Anterior cingulate cortex (tissue), 58 donors: ENCODE measurements around the gene AIFM2.
A peak's percentile ranks its signal among the peaks of the same experiment; 100 is the strongest.

Source experiments
- DNase-seq, 58 donors: peaks; one replicate each; lab custom pipeline; 2025; lab: John Stamatoyannopoulos, UW

The AIFM2 gene

GRCh38 chr10:70146489-70147258, 14.0 kb upstream of the AIFM2 start, which contains the start of gene TYSND1:
Gene TYSND1 (minus strand): TSS chr10:70146700. CDS start chr10:70146586, 114 bp downstream.
- DNase-seq, result peak; percentile 70 to 98 (median 94)

DNA sequence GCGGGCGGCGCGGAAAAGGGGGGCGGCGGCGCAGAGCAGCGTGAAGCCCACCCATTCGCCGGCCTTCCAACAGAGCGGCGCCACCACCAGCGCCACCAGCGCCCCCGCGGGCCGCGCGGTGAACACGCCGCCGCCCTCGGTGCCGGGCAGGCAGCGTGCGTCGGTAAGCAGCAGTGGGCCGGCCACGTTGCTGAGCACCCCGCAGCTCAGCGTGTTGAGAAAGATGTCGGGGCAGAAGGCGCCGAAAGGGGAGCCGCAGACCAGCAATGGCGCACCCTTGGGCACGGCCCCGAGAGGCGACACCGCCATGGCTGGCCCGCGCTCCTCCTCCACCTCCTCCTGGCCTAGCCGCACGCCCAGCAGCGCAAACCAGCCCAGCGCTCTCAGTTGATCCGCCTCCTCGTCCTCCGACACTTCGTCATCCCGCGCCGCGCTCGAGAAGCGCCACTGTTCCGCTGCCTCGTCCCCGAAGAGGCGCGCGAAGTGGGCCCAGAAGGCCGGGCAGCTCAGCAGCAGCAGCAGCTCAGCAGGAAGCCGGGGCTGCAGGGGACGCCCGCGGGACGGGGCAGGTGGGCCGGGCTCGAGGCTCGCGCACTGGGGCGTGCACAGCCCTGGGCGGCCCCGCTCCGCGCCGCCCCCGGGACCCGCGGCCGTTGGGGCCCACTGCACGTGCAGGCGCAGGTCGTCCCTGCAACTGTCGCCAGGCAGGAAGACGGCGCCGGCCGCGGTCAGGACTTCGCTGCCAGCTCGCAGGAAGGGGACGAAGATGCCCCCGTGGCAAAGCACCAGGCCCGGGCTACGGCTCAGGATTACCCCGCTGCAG, 13.3 kb upstream of the AIFM2 start:
- peak in 49 of 58 donors; percentile 22 to 80 (median 61) for DNase-seq

DNA sequence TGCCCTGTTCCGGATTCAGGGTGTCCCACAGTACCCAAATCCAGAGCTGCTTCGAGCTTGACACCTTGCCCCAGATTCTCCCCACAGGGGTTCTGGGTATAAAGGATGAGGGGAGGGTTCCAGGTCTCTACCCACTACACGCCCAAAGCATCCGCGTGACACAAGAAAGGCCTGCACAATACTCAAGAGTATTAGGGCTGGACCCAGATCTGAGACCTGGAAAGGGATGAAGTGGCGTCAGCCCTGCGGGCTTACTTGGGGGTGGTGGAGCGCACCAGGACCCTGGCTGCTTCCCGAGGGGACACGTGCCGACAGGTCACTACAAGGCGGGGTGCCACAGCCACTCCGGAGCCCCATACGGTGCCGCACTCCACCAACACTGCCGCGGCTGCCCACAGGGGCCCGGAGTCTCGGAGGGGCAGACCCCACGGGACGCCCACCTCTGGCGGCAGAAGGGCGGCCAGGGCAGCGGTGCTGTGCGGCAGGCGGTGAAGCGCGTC, 12.6 kb upstream of the AIFM2 start:
- peak in 3 of 58 donors; percentile 18 to 62 (median 22) for DNase-seq

DNA sequence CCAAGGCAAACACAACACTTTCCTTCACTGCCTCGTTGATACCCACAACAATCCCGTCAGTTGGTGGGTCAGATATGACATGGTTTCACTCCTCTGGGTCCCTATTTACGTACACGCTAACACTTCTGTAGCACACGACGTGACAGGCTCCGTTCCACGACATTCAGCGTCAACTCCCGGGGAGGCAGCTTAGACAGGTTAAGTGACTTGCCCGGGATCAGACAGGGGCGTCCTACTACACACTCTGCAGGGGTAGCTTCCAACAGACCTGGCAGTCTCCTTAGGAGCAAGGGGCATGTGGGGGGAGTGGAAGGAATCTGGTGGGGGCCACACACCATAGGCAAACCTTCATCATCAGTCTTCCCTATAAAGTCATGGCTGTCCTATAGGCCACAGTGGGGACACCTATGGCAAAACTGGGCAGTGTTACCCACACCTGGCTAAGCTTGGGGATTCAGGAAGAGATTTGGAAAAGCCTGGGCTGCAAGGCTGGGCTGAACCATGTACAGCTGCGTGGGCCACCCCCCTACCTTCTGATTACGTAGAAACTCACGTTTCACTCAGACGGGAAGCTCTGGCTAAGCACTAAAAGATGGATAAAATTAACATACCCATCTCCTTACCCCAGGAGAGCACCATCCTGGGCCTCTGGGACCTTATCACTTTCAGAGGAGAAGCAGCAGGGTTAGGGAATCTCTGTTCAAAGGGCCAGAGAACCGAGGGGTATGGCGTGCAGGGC, 11.9 kb upstream of the AIFM2 start:
- DNase-seq, result no peak

- no peak for DNase-seq
These were observed 9.9 kb upstream of the AIFM2 start for GRCh38 chr10:70142555-70142954.

DNA sequence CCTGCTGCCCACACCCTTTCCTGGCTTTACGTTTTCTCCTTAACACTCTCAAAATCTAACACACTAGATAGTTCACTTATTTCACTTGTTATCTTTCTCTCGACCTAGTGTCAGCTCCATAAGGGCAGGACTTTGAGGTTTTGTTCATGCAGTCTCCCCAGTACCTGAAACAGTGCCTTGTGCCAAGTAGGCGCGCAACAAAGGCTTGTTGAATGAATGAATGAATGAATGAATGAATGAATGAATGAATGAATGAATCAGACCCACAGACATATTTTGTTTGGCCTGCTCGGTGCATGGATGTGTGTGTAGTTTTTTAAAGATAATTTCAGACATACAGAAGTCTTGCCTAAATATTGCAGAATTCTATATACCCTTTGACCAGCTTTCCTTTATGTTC, 7.7 kb upstream of the AIFM2 start:
- no peak for DNase-seq

DNA sequence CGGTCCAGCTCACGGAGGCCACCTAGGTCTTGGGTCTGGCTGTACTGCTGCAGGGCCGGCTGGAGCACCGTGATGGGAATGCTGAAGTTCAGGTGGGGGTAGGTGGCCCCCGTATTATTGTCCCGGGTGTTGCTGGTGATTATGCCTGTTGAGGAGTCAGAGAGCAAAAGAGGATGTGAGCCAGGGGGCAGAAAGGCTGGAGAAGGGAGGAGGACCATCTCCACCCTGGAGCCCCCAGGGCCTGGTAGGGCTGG, 7.3 kb upstream of the AIFM2 start:
- no peak for DNase-seq

- DNase-seq, result no peak
These were observed 6.7 kb upstream of the AIFM2 start for GRCh38 chr10:70139151-70139996.

DNA sequence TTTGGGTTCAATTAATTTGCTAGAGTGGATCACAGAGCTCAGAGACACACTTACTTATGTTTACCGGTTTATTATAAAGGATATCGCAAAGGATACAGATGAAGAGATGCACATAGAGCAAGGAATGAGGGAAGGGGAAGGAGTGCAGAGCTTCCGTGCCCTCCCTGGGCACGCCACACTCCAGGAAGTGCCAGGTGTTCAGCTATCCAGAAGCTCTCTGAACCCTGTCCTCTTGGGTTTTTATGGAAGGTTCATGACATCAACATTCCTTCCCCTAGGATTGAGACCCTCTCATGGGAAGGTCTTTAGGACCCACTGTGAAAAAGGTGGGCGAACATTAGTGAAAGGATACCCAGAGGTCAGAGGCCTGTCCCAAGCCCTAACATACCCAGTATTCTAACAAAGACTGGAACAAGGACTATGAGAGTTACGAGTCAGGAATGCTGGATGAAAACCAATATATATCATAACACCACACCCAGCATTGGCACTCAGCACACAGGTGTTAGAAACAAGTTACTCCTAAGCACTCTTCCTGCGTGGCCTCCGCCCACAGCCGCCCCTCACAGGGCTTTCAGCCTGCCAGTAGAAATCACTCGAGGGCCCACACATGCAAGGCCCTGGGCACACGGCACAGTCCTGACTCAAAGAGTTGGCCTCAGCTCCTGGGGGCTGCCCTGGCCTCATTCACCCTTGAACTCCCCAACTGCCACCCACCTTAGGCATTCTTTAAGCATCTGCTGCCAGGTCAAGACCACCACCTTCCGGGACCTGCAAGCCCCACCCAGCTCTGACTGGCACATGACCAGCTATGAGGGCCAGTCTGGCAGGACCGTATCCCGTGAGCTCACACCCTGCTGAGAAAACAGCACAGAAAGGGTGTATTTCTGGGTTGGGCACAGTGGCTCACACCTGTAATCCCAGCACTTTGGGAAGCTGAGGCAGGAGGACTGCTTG, 5.6 kb upstream of the AIFM2 start:
- no peak for DNase-seq

DNA sequence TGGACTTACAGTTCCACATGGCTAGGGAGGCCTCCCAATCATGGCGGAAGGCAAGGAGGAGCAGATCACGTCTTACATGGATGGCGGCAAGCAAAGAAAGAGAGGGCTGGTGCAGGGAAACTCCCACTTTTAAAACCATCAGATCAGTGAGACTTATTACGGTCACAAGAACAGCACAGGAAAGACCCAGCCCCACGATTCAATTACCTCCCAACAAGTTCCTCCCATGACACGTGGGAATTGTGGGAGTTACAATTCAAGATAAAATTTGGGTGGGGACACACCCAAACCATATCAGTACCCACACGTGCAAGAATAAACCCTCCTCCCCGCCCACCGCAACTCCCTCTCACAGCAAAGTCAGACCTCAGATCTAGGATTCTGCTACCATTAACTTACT, 4.5 kb upstream of the AIFM2 start:
- DNase-seq, result no peak

DNA sequence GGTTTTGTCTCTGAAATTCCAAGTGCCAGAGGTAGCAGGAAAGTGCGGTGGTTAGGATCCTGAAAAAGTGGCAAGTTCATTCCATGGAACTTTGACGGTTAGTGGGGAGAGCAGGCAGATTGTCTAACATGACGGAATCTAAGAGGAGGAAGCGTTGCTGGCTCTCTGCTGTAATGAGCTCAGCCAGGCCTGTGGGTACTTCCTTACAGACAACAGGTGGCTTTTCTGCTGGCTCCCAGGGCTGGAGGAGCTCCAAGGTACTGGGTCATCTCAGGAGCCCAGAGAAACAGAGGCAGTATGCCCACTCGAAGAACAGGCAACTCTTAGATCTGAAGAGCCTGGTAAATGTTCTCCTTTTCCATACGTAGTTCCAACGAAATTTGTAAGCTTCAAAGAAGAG, 3.1 kb upstream of the AIFM2 start:
- DNase-seq, result no peak

DNA sequence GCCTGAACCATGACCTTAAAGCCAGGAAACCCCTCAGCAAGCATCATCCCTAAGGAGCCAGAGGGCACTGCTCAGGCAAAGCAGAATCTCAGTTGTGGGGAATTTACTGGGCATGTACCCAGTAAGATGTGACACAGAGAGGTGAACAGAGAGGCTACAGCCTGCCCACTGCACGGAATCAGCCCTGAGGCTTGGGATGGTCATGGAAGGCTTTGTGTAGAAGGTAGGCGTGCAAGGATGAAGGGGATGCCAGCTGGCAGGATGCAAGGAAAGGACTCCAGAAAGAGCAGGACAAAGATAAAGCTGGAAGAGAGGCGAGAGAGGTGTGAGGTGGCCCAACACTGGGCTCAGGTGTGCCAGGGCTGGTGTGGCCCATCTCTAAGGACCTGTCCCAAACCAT, 2.4 kb upstream of the AIFM2 start:
- no peak for DNase-seq

- no peak for DNase-seq
These were observed 1.1 kb downstream of the AIFM2 start for GRCh38 chr10:70131560-70131937.

GRCh38 chr10:70130878-70131559, 1.6 kb downstream of the AIFM2 start:
- DNase-seq, result no peak

GRCh38 chr10:70126700-70127395, 5.8 kb downstream of the AIFM2 start:
- no peak for DNase-seq

GRCh38 chr10:70125918-70126552, 6.6 kb downstream of the AIFM2 start:
- DNase-seq, result no peak

GRCh38 chr10:70124918-70125317, 7.7 kb downstream of the AIFM2 start:
- no peak for DNase-seq
